Measurements from ENCODE around the gene MRPL51. TPM values are rescaled to one million over a fixed set of nuclear protein-coding genes. Genes with fewer than 3 reads are reported as not detected.

The MRPL51 gene
- total and polyA plus RNA-seq, 2 donors (not counting 1 experiment from before 2014, with no cell fraction given), result 18.6 to 72.6 TPM

DNA sequence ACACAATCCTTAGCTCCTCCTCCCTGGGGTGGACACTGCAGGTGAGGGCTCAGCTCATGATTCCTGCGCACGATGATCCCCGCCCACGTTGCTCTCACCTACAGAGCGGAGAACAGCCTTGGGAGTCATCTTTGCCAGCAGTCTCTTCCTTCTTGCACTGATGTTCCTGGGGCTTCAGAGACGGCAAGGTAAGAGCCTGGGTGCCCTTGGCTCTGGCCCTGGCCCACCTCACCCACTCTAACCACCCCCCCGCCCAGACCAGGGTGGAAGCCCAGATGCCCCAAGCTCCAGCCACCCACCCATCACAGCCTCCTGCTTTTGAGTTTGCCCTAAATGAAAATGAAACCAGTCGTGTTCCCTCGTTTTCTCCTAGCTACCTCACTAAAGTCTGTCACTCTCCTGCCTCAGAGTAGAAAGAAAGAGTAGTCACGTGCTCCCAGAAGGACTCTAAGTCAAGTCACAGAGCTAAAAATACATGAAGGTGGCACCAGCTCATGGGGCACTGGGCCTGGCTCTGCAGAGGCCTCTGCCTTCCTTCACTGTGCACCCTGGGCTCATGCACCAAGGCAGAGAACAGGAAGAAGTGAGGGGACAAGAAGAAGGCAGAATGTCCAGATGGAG lies 32.2 kb downstream of the MRPL51 start:
- H3K9me3 Mint-ChIP-seq (ENCODE audit: insufficient read depth), result no peaks in the 10 kb centered on the region

More for the DNA sequence above, 32.2 kb downstream of the MRPL51 start:
- H3K4me1 ChIP-seq (ENCODE audit: control insufficient read depth in 2 of 2, insufficient read depth in 2 of 2, low read length in 2 of 2), result peaks cover 64 to 85% of the 10 kb centered on the region in 2 donors
- peaks cover 5 to 80% of the 10 kb centered on the region in 2 experiments for H3K36me3 ChIP-seq (replicated peaks in 1 of 2; ENCODE audit: control extremely low read depth in 1 of 2, control insufficient read depth in 1 of 2, extremely low read depth in 1 of 2, insufficient read depth in 2 of 2, low read length in 1 of 2)
- no peaks in the 10 kb centered on the region for H3K9me3 ChIP-seq (ENCODE audit: control extremely low read depth in 1 of 3, control insufficient read depth in 2 of 3, insufficient read depth in 1 of 3, low read length in 2 of 3)
- H3K4me2 ChIP-seq (replicated peaks; ENCODE audit: low read depth, low read length, poor library complexity, severe bottlenecking), result peak overlapping the region; percentile 71
- Mint-ChIP-seq H3K4me1 (peaks cover 82% of the 10 kb centered on the region), H3K27ac (peak overlapping the region; percentile 98), H3K4me3 (peak overlapping the region; percentile 72), H3K27me3 (no peaks in the 10 kb centered on the region)
- H3K27me3 ChIP-seq (replicated peaks in 1 of 4; ENCODE audit: control extremely low read depth in 1 of 4, control insufficient read depth in 3 of 4, insufficient read depth in 4 of 4, low read length in 3 of 4), result no peaks in the 10 kb centered on the region
- peaks cover 2% of the 10 kb centered on the region for H4K20me1 ChIP-seq (ENCODE audit: control insufficient read depth, insufficient read depth, low read length, poor library complexity, severe bottlenecking)
- peak overlapping the region; percentile 14 for H3K9ac ChIP-seq (ENCODE audit: low read length)
- no peak for ATAC-seq (ENCODE audit: low read depth)
- H3K4me3 ChIP-seq (ENCODE audit: control extremely low read depth in 1 of 5, extremely low read depth in 1 of 5, insufficient read depth in 1 of 5, low read depth in 2 of 5, low read length in 4 of 5), result peak overlapping the region in 2 of 5 experiments; percentile 20 to 23
- peak overlapping the region; percentile 89 to 93 for H3K27ac ChIP-seq (ENCODE audit: low read length in 2 of 2)
- ChIA-PET CTCF (interaction anchor here (1.1 to 8.9 kb wide), 10 partner anchors 9 to 78 kb away, joined by 3 to 383 read pairs (median 11); partner anchors contain the start of genes CD27, MRPL51, TAPBPL and VAMP1), POLR2A (interaction anchor here (0.5 to 4.8 kb wide), 9 partner anchors 9 to 154 kb away, joined by 3 to 72 read pairs (median 9); partner anchors contain the start of genes CD27, MRPL51, TAPBPL and VAMP1)
- no peak for TF ChIP-seq EZH2 (IDR thresholded peaks at IDR 0.05; ENCODE audit: borderline replicate concordance, insufficient read depth, low read depth, low read length, poor library complexity, severe bottlenecking)
- TF ChIP-seq, protein P1, sequence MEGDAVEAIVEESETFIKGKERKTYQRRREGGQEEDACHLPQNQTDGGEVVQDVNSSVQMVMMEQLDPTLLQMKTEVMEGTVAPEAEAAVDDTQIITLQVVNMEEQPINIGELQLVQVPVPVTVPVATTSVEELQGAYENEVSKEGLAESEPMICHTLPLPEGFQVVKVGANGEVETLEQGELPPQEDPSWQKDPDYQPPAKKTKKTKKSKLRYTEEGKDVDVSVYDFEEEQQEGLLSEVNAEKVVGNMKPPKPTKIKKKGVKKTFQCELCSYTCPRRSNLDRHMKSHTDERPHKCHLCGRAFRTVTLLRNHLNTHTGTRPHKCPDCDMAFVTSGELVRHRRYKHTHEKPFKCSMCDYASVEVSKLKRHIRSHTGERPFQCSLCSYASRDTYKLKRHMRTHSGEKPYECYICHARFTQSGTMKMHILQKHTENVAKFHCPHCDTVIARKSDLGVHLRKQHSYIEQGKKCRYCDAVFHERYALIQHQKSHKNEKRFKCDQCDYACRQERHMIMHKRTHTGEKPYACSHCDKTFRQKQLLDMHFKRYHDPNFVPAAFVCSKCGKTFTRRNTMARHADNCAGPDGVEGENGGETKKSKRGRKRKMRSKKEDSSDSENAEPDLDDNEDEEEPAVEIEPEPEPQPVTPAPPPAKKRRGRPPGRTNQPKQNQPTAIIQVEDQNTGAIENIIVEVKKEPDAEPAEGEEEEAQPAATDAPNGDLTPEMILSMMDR (IDR thresholded peaks at IDR 0.05), result no peak
- intact Hi-C loops (cut with micrococcal nuclease), result loop anchor here (1.0 to 10.0 kb wide), 2 partner anchors 9 to 126 kb away; partner anchors contain the start of gene TAPBPL
- H2AFZ ChIP-seq (ENCODE audit: insufficient read depth, low read depth, low read length, poor library complexity, severe bottlenecking), result no peak overlapping the region
- no peak for DNase-seq
- WGBS (ENCODE audit: insufficient coverage), result 67% methylated on average over 9 of the region's 10 CpGs
- peaks cover 44% of the 10 kb centered on the region for H3K79me2 ChIP-seq (ENCODE audit: control insufficient read depth, insufficient read depth, low read length)
